GM12864 (cell line): ENCODE measurements around the gene TLR1.

Source experiments
- DNase-seq: peaks from one replicate; pipeline ENCODE4 v3.0.0-alpha.2; 2011; ENCODE audit warnings: low read depth
- H3K4me3 ChIP-seq: 2 replicates; pipeline ENCODE4 v1.5.1; 2011; ENCODE audit warnings: mild to moderate bottlenecking, low read depth, low read length, control low read depth
- TF ChIP-seq, protein P1 (sequence below): IDR thresholded peaks from 2 replicates; pipeline ENCODE4 v1.5.1; 2011; ENCODE audit warnings: low read depth, mild to moderate bottlenecking, moderate library complexity, low read length, control low read depth, inconsistent platforms; ENCODE audit errors: missing control alignments

The TLR1 gene

DNA sequence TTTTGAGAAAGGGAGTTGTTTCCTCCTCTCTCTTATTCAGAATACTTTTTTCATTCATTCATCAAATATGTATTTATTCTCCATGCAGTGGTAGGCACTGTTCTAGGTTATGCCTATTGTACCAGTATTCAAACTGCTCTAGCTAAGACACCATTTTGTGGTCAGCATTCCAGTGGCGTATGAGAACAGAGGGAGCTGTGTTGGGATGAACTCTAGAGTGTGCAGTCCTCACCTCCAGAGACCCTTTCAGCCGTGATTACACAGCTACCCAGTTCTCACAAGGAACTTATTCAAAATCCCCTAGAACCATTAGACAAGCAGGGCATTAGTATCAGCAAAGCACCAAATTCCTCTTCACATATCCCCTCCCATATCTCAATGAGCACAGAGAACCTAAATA is 4.2 kb downstream of the TLR1 start:
- no peak overlapping the region for H3K4me3 ChIP-seq
- TF ChIP-seq, protein P1, sequence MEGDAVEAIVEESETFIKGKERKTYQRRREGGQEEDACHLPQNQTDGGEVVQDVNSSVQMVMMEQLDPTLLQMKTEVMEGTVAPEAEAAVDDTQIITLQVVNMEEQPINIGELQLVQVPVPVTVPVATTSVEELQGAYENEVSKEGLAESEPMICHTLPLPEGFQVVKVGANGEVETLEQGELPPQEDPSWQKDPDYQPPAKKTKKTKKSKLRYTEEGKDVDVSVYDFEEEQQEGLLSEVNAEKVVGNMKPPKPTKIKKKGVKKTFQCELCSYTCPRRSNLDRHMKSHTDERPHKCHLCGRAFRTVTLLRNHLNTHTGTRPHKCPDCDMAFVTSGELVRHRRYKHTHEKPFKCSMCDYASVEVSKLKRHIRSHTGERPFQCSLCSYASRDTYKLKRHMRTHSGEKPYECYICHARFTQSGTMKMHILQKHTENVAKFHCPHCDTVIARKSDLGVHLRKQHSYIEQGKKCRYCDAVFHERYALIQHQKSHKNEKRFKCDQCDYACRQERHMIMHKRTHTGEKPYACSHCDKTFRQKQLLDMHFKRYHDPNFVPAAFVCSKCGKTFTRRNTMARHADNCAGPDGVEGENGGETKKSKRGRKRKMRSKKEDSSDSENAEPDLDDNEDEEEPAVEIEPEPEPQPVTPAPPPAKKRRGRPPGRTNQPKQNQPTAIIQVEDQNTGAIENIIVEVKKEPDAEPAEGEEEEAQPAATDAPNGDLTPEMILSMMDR, result no peak
- DNase-seq, result no peak

DNA sequence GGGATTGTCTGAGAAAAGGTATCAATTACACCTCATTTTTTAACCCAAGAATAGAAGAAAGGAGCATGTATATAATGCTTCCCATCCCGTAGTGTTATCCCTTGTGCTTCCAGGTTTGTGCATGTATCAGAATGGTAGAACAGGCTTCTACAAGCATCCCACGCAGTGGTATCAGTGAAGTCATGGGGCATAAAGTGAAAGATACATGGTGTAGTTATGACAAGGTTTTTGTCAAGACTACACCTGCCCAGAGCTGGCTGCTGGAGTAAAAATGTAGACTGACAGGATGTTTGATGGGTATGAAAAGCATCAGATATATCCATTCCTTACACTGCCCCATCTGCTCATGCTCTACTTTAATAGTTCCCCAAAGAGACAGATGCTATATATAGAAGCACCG is 9.5 kb downstream of the TLR1 start:
- no peak overlapping the region for H3K4me3 ChIP-seq
- TF ChIP-seq, protein P1, result no peak
- DNase-seq, result no peak

DNA sequence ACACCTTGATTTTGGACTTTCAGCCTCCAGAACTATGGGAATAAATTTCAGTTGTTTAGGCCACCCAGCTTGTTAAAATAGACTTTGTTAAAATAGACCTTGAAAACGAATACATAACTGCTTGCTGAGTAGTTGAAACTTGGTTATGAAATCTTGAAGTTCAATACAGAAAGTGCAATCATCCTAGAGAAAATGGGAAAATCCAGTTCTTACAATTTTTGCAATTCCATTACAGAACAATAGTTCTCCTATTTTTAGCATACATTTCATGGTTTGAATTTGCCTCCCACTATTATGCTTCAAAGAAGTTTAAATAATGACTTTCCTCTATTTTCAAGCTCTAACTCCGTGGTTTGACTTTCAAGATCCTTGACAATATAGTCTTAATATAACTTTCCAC is 10.5 kb downstream of the TLR1 start:
- no peak for DNase-seq
- TF ChIP-seq, protein P1, result no peak
- no peak overlapping the region for H3K4me3 ChIP-seq

DNA sequence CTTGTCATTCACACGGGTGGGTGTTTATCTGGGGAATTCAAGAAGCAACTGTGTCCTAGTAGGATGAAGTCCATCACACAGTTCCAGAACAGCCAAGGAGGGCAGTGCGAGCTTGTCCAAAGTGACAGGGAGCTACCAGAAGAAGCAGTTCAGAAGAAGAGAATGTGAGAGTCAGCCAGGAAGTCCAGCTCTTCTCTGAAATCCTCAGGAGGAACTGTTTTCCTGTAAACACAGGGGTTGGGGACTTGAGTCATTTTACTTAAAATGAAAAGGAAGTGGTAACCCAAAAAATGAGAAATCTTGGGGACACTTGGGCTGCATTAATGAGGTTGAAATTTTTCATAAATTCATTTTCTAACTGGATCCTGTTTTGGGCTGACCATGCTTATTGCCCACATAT is 13.6 kb downstream of the TLR1 start:
- H3K4me3 ChIP-seq, result no peak overlapping the region
- TF ChIP-seq, protein P1, result no peak
- DNase-seq, result no peak

DNA sequence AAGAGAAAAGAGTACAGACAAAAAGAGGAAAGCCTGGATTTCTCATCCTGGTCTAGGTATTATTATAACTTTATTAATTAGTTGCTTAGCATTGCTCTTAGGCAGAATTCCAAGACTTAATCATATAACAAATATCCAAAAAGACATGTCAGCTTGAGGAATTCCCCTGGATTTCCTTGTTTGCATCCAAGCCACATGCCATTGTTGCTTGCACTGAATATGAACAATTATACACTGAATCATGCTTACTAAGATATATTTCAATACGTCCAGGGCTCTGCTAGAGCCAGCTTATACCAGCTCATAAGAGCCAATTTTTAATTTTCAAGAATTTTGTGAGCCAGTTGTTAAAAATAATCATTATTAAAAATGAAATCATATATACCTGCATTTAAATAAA is 16.3 kb downstream of the TLR1 start:
- TF ChIP-seq, protein P1, result no peak
- no peak for DNase-seq
- H3K4me3 ChIP-seq, result no peak overlapping the region

DNA sequence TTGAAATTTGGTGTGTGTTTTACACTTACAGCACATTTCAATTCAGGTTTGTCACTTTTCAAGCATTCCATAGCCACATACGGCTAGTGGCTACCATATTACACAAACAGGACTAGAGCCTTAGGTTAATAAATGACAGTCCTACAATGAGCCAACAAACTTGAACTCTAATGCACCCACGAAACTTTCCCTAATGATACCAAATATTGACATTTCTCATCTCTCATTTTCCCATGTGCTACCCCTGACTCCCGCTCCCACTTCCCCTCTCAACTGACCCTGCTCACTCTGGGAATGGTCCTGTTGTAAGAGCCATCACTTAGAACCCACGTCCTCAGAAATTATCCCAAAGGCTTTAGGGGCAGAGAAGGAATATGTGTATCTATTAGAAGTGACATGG is 16.9 kb downstream of the TLR1 start:
- DNase-seq, result no peak
- TF ChIP-seq, protein P1, result no peak
- H3K4me3 ChIP-seq, result no peak overlapping the region

DNA sequence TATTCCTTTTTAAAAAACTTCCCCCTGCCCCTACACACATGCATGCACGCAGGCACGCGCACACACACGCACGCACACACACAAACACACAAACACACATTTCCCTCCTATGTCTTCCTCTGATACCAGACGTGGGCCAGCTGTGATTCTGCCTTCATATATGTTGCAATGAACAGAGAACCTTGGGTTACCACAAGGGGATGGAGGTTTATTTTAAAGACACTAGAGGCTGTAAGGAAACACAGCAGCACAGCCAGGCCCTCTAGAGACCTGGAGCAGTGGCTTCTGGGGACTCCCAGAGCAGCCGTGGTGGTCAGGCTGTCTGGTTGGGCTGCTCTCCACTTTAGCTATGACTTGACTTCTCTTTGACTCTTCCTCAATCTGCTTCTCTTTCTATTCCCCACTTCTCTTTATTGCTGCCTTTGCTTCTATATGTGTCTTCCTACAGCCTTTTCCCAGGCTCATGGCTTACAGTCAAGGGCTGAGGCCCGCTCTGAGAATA is 18.6 kb downstream of the TLR1 start:
- no peak for DNase-seq
- TF ChIP-seq, protein P1, result peak; percentile 17
- no peak overlapping the region for H3K4me3 ChIP-seq
